Peyer's patch (tissue), 4 donors: ENCODE results near the gene NRG3. TPM values are rescaled to one million over a fixed set of nuclear protein-coding genes. Genes with fewer than 3 reads are reported as not detected.

Experiments
- DNase-seq, 3 donors: peaks; one replicate each; pipeline ENCODE4 v3.0.0-alpha.2; 2017 to 2019
- H3K27ac ChIP-seq, 4 donors: fragments of 200-600 bp; sonication (generic); one replicate each; pipeline ENCODE4 v1.5.1; 2016 to 2019
- H3K27me3 ChIP-seq, 2 donors: fragments of 200-600 bp; sonication (generic); one replicate each; pipeline ENCODE4 v1.5.1; 2019
- H3K36me3 ChIP-seq, 3 donors: fragments of 200-600 bp; sonication (generic); one replicate each; pipeline ENCODE4 v1.5.1; 2016 to 2019
- H3K4me1 ChIP-seq, 4 donors: fragments of 200-600 bp; sonication (generic); one replicate each; pipeline ENCODE4 v1.5.1; 2016 to 2019
- H3K4me3 ChIP-seq, 4 donors: fragments of 200-600 bp; sonication (generic); 1 replicate in 3 of 4; 2 replicates in 1 of 4; pipeline ENCODE4 v1.5.1; 2016 to 2019; ENCODE audit warnings: mild to moderate bottlenecking in 1 of 4
- H3K9me3 ChIP-seq, 4 donors: fragments of 200-600 bp; sonication (generic); one replicate each; pipeline ENCODE4 v1.5.1; 2016 to 2019; ENCODE audit warnings: mild to moderate bottlenecking in 1 of 4
- CTCF ChIP-seq, 6 experiments: fragments of 450-650 bp in 4 of 6; fragments of 200-600 bp in 2 of 6; sonication (generic) in 1 of 6; IDR thresholded peaks; one replicate each; pipeline ENCODE4 v1.5.1; 2017 to 2019; ENCODE audit warnings: antibody characterized with exemption in 6 of 6, mild to moderate bottlenecking in 3 of 6, moderate library complexity in 1 of 6
- POLR2A ChIP-seq, 2 donors: fragments of 450-650 bp; IDR thresholded peaks; one replicate each; pipeline ENCODE4 v1.5.1; 2017; ENCODE audit warnings: antibody characterized with exemption in 2 of 2, mild to moderate bottlenecking in 2 of 2, moderate library complexity in 2 of 2
- total RNA-seq, 4 donors: library from RNA; depleted of rRNA; stranded (reverse); fragments of >200 nt; gene quantifications; one replicate each; pipeline ENCODE4 v1.1.0, GENCODE V29; 2016

The NRG3 gene
- total RNA-seq, 4 donors from 2014 or later = not detected

DNA sequence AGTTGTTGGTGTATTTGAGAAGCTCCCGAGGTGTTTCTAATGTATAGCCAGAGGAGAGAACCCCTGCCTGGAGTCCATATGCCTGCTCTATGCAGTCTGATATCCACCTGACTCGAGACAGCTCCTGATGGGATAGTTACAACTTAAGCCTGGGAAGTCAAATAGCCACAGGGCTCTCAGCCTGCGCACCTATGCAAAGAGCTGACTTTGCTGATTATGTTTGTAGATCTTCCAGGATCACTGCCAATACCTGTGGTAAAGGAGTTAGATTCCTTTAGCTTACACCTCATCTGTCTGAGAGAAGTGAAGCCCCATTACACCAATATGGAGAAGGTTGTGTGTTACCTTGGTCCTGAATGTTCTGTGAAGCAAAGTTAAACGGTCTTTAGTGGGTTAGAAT is 1063.3 kb downstream of the NRG3 start:
- TF ChIP-seq POLR2A (IDR thresholded peaks at IDR 0.05) (no peak), CTCF (IDR thresholded peaks at IDR 0.05) (no peak)
- no peaks in the 10 kb centered on the region for H3K4me1 ChIP-seq

GRCh38 chr10:82942286-82943099 is 1067.5 kb downstream of the NRG3 start:
- Histone ChIP-seq H3K27me3 (no peaks in the 10 kb centered on the region), H3K36me3 (no peaks in the 10 kb centered on the region), H3K4me3 (no peak overlapping the region), H3K9me3 (peaks cover 0 to 2% (median 0%) of the 10 kb centered on the region in 4 donors), H3K4me1 (no peaks in the 10 kb centered on the region), H3K27ac (no peak overlapping the region)
- no peak for DNase-seq
- TF ChIP-seq CTCF (IDR thresholded peaks at IDR 0.05) = no peak
- TF ChIP-seq POLR2A (IDR thresholded peaks at IDR 0.05) = no peak

More for the DNA sequence above, 1063.3 kb downstream of the NRG3 start:
- no peak for DNase-seq
- no peak overlapping the region for H3K4me3 ChIP-seq
- no peaks in the 10 kb centered on the region for H3K27me3 ChIP-seq
- no peak overlapping the region for H3K27ac ChIP-seq
- H3K9me3 ChIP-seq = peaks cover 0 to 2% (median 0%) of the 10 kb centered on the region in 4 donors
- H3K36me3 ChIP-seq = no peaks in the 10 kb centered on the region

GRCh38 chr10:82943142-82943541 is 1068.1 kb downstream of the NRG3 start:
- Histone ChIP-seq H3K27me3 (no peaks in the 10 kb centered on the region), H3K9me3 (peaks cover 0 to 2% (median 0%) of the 10 kb centered on the region in 4 donors), H3K27ac (no peak overlapping the region), H3K4me1 (no peaks in the 10 kb centered on the region), H3K36me3 (no peaks in the 10 kb centered on the region), H3K4me3 (no peak overlapping the region)
- DNase-seq = no peak
- TF ChIP-seq CTCF (IDR thresholded peaks at IDR 0.05) = no peak
- no peak for TF ChIP-seq POLR2A (IDR thresholded peaks at IDR 0.05)

DNA sequence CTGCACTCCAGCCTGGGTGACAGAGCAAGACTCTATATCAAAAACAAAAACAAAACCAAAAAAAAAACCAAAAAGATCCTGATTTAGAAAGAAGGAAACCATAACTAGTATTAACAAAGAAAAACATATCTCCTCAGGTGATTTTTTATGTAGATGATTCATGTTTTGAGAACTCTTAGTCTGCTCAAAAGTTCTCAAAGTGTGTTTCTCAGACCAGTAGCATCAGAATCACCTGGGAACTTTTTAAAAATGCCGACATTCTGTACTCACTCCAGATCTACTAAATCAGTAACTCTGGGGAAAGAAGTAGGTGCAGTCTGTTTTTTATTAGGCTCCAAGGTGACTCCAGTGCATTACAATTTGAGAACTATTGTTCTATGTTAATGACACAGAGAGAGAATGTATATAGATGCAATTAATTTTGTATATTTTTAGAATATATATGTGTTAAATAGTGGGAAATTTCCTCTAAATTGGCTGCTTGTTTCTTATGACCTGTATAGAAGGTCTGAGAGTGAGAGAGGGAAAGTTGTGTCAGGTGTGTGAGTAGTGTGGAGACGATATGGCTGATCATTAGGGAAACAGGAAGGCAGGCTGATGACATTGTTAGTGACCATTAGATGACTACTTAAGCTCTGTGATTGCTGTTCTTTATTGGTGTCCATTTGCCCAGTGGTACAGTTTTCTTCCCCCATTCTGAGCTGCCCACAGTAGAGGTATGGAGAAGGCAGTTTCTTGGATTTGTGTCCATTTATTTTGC is 1075.0 kb downstream of the NRG3 start:
- DNase-seq = no peak
- Histone ChIP-seq H3K27me3 (no peaks in the 10 kb centered on the region), H3K4me1 (no peaks in the 10 kb centered on the region), H3K9me3 (no peaks in the 10 kb centered on the region), H3K4me3 (no peak overlapping the region), H3K27ac (no peak overlapping the region), H3K36me3 (no peaks in the 10 kb centered on the region)
- TF ChIP-seq POLR2A (IDR thresholded peaks at IDR 0.05) (no peak), CTCF (IDR thresholded peaks at IDR 0.05) (no peak)

DNA sequence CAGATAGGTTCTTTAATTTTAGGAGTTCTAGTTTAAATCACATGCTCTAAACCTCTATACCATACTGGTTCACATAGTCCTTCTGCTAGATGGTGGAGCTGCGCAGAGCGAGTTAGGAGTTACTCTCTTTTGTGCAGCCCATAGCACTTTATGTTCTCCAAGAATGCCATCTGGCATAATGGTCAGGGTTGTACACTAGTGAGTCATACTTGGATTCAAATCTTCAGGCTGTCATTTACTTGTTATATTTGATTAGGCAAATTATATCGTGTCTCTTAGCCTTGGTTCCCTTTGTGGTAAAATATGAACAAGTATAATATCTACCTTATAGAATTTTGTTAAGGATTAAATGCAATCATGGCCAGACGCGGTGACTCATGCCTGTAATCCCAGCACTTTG is 1078.3 kb downstream of the NRG3 start:
- H3K27ac ChIP-seq = no peak overlapping the region
- H3K4me1 ChIP-seq = no peaks in the 10 kb centered on the region
- no peak overlapping the region for H3K4me3 ChIP-seq
- no peak for DNase-seq
- no peaks in the 10 kb centered on the region for H3K27me3 ChIP-seq
- no peaks in the 10 kb centered on the region for H3K36me3 ChIP-seq
- no peak for TF ChIP-seq POLR2A (IDR thresholded peaks at IDR 0.05)
- TF ChIP-seq CTCF (IDR thresholded peaks at IDR 0.05) = no peak
- no peaks in the 10 kb centered on the region for H3K9me3 ChIP-seq
